ENCODE data around the gene CACNB2.
"Not testable (repeated sequence)": the region's sequence is repeated elsewhere in the genome, so short reads cannot be mapped to it uniquely, and the experiment has no call there.

The CACNB2 gene

DNA sequence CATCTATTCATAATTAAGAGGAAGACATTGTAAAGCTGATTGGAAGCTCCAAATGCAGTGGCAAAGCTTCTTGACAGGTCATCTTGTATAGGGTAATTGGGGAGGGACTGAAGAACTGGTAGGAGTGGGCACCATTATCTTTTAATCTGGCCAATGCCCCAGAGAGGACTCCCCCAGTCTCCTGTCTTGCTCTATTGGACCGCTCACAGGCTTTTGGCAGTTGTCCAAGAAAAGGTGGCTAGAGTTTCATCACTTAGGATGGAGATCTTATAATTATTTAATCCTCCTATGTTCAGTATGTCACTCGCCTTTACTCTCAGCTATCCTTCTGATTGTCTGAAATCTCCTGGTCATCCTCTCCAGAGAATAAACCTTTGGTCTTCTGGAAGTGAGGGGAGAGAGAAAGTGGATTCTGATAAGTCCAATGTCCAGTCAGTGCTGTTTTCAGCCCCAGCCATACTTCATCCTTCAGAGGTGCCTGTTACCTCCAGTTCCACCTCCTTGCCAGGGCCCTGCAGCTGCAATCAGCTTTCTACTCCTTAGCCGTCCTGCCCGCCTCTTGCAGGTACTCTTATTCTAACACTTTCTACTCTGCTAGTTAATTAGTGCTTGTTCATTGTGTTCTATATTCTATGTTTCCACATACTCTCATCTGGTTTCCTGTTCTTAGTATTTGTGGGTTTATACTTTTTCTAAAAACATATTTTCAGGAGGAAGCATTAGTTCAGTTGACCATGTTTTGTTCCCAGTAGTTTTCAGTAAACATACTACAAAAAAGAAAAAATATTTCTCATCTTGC, 269.6 kb downstream of the CACNB2 start:
- DNase-seq = peak; percentile 29

DNA sequence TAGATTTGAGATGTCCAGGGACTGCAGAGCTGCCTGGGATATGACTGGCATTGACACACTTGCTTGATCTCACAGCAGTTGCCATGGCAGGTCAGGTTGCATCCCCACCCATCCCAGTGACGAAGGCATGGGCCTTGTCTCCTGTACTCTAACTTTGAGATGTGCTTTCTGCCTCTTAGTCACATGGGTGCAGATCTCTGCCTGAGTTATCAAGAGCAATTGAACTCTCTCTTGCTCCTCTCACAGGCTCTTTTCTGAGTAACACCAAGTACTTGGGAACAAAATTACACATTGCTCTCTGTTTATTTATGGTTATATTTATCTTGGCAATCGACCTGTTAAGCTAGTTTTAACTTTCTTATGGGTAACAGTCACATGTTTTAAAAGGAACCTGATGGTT, 273.8 kb downstream of the CACNB2 start:
- no peak for DNase-seq

DNA sequence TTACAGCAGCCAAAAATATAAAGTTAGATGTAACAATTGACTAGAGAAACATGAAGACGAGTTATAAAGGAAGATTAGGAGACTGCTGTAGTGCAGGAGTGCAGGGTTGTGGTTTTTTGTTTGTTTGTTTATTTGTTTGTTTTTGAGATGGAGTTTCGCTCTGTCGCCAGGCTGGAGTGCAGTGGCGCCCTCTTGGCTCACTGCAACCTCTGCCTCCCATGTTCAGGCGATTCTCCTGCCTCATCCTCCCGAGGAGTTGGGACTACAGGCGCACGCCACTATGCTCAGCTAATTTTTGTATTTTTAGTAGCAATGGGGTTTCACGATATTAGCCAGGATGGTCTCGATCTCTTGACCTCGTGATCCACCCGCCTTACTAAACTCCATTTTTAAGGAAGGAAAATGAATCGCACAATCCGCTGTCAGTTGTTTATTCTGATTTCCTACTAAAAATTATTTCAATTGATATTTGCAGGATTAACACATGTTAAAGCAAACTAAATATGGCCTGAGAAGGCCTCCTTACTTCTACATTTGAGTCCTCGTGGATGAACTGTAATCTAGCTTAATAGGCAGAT, 277.8 kb downstream of the CACNB2 start:
- DNase-seq = no peak

DNA sequence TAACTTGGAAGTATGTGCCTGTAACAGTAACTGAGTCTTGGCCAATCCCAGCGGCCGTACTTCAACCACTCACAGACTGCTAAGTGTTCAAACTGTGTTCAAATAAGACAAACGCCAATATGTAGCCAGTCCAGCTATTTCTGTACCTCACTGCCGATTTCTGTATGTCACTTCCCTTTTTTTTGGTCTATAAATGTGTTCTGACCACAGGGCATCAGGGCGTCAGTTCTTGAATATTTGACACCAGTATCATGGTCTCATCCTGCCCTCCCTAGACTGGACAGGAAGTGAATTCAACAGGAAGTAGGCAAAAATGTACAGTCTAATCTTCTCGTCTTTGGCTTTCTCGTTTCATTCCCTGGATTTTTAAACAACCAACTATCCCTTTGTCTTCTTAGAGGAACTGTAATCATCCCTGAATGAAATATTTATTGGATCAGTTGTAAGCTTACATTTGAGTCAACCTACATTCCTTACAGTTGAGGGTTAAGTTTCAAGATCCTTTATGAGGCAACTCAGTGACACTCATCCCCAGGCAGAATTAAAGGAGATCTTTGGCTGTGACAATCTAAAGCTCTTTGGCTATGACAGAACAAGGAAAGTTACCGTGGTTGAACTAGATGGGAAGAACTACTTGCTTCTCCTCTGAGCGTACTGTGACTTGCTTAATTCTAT, 278.5 kb downstream of the CACNB2 start:
- peak; percentile 78 for DNase-seq

DNA sequence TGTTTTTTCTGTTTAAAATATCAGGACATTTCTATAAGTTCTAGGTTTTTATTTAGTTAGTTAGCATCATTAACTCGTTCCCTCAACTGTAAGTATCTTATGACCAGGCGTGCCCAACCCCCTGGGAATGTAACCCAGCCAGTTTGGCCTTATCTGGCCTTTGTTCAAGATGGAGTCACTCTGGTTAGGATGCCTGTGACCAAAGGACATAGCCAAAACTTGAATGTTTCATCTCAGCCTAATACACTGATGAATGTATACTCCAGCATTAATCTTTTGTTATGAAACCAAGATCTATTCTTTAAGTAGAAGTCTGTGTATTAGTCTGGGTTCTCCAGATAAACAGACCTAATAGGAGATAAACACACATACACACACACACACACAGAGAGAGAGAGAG, 279.7 kb downstream of the CACNB2 start:
- no peak for DNase-seq

DNA sequence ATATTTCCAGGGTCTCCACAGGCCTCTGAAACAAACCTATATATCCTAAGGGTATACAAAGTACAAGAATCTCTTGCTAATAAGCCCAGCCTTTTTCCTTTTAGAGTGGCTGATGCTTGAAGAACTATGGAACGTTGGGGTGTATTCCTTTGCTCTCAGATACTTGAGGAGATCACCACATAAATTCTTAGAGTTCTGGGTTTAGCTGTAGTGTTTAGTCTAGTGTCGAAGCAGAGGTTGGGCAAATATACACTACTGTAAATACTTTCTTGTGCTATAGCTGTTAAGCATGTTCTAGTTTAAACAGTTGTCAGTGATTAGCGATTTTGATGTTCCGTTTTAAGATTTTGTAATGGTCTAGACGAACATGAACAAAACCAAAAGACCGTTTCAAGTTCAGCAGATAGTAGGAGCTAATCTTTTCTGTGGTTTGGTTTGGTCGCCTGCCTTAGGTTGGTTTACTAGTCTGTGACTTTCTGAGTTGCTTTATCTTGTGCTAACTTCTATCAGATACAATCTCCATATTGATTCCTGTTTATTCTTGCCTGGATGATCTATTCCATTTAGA, 281.6 kb downstream of the CACNB2 start:
- peak; percentile 52 for DNase-seq

DNA sequence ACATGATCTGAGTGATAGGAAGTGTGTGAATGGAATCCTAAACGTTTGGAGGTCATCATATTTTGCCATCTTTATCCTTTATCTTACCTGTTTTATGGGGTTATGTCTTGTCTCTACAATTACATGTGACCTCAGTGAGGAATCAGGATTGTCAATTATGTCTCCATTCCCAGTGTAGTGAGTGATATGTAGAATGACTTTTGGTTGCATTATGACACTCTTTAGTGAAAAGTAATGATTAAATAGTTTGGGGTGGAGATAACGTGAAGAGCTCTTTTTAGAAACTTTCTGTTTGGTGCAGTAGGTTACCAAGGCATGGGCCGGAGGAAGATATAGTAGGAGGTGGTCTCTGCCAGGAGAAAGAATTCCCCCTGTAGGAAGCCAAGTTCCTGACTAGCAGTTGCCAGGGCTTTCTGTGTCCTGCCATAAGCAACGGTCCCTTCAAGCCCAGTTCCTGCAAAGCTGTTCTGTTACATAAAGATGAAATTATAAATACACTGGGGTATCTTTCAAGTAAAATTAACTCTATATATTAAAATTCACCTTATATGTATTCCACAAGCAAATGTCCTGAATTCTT, 282.9 kb downstream of the CACNB2 start:
- DNase-seq = no peak

DNA sequence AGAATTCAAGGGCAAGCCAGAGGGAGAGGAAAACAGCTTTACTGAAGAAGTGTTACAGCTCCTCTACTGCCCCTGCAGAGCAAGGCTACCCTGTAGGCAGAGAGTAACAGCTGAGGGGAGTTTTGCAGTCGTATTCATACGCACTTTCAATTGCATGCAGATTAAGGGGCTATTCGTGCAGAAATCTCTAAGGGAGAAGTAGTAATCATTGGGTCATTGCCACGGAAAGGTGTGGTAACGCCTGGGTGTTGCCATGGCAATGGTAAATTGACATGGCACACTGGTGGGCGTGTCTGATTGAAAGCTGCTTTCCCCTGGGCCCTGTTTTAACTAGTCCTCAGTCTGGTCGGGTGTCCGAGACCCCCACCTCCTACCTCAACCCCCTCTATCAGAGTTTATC, 284.0 kb downstream of the CACNB2 start:
- peak; percentile 23 for DNase-seq

DNA sequence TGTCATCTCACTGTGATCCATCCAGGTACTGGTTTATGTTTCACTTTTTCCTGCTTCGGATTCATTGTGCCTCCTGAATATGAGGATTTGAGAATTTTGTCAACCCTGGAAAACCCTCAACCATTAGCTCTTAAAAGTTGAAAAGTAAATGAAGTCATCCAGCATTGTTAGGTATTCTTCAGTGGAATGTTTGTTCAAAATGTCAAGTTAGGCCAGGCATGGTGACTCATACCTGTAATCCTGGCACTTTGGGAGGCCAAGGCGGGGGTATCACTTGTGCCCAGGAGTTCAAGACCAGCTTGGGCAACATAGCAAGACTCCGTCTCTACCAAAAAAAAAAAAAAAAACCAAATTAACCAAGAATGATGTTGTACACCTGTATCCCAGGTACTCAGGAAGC, 289.1 kb downstream of the CACNB2 start:
- no peak for DNase-seq

DNA sequence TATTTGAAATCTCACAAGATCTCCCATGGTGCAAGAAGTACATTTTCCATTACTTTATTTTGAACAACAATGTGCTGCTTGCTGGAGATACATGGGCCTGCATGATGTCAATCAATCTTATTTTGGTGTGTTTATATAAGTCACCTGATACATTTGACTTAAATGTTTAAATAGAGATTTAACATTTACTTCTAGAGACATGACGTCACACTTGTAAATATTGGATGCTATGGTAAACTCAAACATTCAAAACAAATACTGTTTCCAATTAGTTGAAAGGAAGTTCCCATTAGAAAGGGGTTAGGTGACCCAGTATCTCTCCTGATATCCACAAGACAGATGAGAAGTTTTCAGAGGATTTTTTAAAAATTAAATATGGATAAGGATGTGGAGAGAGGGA, 296.7 kb downstream of the CACNB2 start:
- DNase-seq = no peak

DNA sequence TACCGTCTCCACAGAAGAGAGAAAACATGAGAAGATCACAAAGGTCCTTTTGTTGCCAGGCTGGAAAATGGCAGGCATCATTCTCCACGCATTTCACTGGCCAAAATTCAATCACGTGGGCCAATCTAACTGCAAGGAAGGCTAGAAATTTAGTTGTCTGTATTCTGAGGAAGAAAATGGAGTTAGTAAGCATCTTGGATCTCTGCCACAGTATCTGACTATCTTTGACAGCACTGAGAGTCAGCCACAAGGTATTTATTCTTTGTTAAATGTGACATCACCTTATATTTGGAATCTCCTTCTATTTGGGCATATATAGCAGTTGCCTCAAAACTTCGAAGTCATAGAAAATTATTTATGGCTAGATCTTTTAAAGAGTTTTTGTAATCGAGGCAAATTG, 297.3 kb downstream of the CACNB2 start:
- no peak for DNase-seq

DNA sequence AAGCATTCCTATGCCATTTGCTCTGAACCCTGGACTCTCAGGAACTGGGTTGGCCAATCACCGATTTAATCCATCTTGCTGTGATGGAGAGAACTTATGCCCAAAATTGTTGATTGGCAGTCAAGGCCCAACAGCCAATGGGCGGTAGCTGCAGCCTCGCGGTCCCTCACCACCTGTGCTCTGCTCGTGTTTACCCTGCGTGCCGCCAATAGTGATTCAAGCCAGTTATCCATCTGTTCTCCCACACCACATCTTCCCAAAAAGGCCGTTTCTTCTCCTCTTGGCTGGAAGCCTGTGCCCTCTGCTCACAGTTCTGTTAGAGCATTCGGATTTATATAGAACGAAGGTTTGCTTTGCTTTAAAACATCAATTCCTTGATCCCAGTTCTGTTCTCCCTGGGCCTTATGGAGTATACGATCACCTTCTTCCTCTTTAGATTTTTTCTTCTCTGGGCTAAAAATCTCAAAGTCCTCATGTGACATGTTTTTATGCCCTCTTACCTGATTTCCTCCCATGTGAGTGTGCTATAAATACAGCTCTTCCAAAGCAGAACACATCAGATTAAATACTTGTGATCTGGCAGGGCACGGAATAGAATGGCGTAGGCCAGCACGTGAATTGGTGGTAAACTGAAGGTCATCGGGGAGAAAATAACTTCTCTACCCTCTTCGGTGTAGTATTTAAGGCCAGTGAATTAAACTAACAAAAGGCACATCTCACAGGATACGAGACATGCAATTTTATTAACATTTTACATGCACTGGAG, 298.3 kb downstream of the CACNB2 start:
- no peak for DNase-seq

DNA sequence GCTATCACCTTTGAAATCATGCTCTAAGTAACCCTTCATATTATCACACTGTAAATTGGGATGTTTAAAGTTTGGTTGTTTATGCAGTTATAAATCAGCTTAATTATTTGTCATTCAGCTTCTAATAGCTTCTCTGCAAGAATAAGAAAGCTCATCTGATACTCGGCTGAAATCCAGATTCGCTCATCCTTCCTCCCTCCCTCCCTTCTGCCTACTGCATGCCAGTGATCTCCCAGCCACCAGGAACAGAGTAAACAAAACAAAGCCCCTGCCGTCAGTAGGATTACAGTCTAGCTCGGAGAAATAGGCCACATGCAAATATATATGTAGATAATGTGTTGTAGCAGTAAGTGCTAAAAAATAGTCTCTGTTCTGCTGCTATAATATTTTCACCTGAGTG, 299.4 kb downstream of the CACNB2 start:
- DNase-seq = no peak

DNA sequence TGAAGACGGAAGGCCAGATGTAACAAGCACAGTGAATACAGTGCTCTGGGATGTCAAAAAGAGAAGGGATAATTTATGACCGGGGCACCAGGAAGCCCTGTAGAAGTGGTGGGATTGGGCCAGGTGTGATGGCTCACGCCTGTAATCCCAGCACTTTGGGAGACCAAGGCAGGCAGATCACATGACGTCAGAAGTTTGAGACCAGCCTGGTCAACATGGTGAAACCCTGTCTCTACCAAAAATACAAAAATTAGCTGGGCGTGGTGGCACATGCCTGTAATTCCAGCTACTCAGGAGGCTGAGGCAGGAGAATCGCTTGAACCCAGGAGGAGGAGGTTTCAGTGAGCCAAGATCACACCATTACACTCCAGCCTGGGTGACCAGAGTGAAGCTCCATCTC, 305.4 kb downstream of the CACNB2 start:
- DNase-seq = not testable (repeated sequence)

DNA sequence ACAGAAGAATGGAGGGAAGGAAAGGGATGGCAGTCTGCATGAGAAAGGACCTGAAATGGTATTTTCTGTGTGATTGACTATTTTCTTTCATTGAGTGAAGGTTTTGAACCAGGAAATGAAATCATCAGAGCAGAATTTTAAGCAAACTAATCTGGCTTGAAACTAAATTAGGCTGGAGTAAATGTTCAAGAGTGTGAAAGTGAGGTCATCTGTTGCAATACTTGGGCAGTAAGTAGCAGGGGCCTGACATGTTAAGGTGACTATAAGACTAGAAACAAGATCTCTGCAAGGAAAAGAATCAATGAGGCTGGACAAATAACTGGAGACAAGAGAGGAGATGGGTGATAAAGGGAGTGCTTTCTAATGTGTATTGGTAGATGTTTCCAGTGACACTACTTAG, 306.0 kb downstream of the CACNB2 start:
- no peak for DNase-seq

DNA sequence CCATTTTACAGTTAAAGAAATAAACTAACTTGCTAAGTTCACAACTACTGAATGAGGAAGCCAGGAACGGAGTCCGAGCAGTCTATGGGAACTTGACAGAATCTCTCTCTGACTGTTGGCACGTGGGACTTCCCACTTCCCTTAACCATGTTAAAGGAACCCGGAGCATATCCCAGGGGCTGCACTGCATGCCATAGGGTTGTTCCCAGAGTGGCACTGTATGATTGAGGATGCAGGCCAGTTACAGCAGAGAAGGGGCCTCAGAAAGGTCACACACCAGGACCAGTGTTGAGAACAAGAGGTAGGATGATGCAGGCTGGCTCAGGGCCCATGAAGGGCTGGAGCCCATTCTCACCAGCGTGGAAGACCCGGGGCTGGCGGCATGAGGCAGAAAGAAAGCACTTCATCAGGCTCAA, 309.4 kb downstream of the CACNB2 start:
- DNase-seq = no peak

DNA sequence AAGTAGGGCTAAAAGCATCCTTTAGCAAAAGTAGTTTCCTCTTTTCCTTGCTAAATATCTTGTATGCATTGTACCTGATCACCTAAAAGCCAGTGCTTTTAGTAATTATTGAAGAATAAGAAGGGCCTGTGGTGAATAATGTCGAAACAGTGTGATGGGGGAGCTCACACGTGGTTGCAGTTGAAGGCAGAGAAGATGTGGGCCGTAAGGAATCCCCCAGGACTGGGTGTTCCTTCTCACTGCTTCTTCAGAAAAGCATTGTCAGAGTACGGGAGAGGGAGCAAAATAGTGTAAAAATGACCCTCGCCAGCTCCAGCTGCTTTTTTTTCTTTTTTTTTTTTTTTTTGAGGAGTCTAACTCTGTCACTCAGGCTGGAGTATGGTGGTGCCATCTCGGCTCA, 310.1 kb downstream of the CACNB2 start:
- DNase-seq = no peak

DNA sequence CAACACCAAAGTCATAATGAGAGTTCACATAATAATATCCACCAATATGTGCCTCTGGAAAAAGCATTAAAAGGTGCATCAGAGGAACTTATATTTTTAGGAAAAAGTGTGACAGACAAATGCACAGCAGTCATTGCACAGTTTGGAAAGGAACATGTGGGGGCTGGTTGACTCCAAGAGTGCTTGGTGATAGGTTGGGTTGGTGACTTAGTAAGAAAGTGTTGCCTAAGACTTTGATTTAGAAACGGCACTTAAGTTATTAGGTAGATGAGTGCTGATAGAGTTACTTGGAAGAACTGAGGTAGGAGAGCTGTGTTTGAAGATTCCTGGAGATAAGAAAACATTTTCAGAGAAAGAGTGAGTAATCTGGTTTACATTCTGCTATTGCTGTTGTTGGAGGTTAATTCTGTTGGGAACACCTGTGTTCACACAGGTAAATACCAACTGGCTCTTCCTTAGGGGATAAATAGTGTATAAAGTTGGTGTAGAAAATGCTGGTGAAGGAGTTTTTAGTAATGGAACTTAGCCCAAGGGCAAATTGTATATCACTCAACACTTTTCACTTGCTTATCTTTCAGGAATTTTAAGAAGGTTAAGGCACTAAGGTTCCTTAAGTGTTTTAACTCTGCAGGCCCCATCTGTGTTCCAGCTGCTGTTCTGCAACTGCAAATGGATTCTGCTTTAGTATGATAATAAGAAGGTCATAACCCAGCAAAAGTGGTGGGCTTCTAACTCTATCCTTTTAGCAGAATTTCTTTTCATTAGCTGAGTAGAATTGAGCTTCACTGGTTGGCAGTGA, 315.1 kb downstream of the CACNB2 start:
- DNase-seq = no peak

DNA sequence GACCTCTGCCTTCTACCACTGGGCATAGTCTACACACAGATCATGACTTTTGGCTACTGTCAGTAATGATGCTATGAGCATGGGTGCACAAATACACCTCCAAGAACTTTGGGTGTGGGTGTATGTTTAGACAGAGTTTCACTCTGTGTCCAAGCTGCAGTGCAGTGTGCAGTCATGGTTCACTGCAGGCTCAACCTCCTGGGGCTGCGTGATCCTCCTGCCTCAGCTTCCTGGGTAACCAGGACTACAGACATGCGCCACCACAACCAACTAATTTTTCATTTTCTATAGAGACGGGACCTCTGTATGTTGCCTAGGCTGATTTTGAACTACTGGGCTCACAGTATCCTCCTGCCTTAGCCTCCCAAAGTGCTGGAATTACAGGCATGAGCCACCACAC, 316.8 kb downstream of the CACNB2 start:
- DNase-seq = no peak

DNA sequence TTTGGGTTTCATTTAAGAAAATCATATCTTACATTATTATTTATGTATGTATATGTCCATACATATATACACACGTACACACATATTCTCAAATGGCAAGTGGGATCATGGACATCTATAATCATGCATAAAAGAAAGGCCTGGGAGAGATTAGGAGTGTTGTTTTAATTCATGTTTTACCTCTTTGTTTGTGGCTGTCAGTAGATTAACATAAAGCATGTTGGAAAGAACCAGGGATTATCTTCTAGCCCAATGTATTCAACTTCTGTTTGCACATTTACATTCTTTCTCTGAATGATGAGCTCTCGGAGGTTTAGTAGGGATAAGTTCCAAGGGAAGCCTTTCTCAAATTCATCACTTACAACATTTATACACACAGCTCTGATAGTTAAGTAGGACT, 319.8 kb downstream of the CACNB2 start:
- DNase-seq = no peak

DNA sequence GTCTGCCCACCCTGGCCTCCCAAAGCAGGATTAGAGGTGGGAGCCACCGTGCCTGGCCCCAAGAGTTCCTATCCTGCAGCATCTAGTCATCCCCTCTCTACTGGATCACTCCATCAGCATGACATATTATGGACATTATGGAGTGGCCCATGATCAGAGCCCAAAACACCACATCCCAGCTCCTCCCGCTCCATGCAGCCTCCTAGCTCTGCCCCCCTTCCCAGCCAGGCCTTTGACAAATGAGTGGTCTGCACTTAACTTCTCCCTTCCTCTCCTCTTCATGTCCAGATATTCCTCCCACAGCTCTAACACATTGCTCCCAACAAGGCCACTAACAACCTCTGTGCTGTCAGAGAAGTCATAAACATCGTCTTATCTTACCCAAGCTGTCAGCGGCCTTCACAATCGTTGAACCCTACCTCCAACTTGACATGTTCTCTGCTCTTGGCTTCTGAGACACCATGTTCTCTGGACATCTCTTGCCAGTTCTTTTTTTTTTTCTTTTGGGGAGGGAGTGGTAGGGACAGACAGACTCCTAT, 323.5 kb downstream of the CACNB2 start:
- DNase-seq = no peak

DNA sequence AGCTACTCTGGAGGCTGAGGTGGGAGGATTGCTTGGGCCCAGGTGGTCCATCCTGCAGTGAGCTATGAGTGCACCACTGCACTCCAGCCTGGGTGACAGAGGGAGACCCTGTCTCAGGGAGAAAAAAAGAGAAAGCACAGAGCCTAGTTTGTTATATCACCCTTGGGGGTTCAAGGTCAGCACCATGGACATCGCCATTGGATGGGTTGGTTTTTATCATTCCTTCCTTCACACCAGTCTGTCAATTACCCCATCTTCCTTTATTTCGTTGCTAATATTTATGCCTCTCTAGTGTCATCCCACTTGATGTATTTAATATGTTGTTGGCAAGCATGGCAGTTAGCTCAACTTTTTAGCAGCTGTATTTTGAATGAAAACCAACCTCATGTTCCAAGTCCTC, 328.9 kb downstream of the CACNB2 start:
- DNase-seq = no peak
